ENCODE measurements around the gene SPOCK1. TPM values are rescaled to one million over a fixed set of nuclear protein-coding genes. Genes with fewer than 3 reads are reported as not detected.

SPOCK1 gene
- total and polyA plus RNA-seq, 9 of the 15 experiments (the other 6 are each of a cell fraction or from before 2014, with no cell fraction given) = 0.01 to 0.35 (median 0.04) TPM; not detected in 6

DNA sequence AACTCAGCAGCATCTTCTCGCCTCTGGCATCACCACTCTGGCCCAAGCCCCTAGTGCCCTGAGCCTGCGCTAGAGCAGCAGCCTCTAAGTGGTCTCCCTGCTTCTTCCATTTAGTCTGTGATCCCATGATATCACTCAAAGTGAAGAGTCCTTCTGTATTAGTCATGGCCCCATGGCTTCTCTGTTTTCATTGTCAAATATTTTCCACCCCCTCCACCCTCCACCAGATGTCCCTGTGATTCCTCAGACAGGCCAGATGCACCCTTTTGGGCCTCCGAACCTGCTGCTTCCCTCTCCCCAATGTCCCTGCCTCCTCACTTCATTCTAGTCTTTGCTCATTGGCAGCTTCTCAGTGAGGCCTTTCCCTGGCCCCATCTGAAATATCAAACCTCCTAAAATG lies 299.2 kb downstream of the SPOCK1 start:
- Histone ChIP-seq H3K36me3 (ENCODE audit: control insufficient read depth, insufficient read depth, low read length) (no peaks in the 10 kb centered on the region), H3K27me3 (ENCODE audit: control insufficient read depth in 2 of 2, insufficient read depth in 2 of 2, low read length in 2 of 2) (no peaks in the 10 kb centered on the region), H3K4me3 (no peak overlapping the region), H3K79me2 (ENCODE audit: control insufficient read depth, insufficient read depth, low read length) (no peaks in the 10 kb centered on the region), H3K9ac (ENCODE audit: insufficient read depth in 1 of 2, low read depth in 2 of 2, low read length in 2 of 2) (no peak overlapping the region), H3K9me3 (replicated peaks; ENCODE audit: control insufficient read depth, insufficient read depth, low read depth, low read length) (no peaks in the 10 kb centered on the region), H4K20me1 (replicated peaks; ENCODE audit: control insufficient read depth, insufficient read depth, low read length) (no peaks in the 10 kb centered on the region), H2AFZ (ENCODE audit: low read depth, low read length) (no peak overlapping the region), H3K4me1 (replicated peaks in 1 of 2; ENCODE audit: control insufficient read depth in 2 of 2, insufficient read depth in 2 of 2, low read length in 2 of 2) (no peaks in the 10 kb centered on the region), H3K9me1 (ENCODE audit: control insufficient read depth, insufficient read depth, low read length) (no peaks in the 10 kb centered on the region), H3K27ac (ENCODE audit: extremely low read depth, low read depth, low read length) (no peak overlapping the region), H3K4me2 (ENCODE audit: insufficient read depth, low read length) (no peak overlapping the region)
- in situ Hi-C loops (cut with MboI) = no loop called here
- ChIA-PET POLR2A (no interaction called here), CTCF (ENCODE audit: low intra/inter-chr PET ratio) (no interaction called here)
- no TSS peak for BruUV-seq (replicated peaks)
- TF ChIP-seq, protein P1, sequence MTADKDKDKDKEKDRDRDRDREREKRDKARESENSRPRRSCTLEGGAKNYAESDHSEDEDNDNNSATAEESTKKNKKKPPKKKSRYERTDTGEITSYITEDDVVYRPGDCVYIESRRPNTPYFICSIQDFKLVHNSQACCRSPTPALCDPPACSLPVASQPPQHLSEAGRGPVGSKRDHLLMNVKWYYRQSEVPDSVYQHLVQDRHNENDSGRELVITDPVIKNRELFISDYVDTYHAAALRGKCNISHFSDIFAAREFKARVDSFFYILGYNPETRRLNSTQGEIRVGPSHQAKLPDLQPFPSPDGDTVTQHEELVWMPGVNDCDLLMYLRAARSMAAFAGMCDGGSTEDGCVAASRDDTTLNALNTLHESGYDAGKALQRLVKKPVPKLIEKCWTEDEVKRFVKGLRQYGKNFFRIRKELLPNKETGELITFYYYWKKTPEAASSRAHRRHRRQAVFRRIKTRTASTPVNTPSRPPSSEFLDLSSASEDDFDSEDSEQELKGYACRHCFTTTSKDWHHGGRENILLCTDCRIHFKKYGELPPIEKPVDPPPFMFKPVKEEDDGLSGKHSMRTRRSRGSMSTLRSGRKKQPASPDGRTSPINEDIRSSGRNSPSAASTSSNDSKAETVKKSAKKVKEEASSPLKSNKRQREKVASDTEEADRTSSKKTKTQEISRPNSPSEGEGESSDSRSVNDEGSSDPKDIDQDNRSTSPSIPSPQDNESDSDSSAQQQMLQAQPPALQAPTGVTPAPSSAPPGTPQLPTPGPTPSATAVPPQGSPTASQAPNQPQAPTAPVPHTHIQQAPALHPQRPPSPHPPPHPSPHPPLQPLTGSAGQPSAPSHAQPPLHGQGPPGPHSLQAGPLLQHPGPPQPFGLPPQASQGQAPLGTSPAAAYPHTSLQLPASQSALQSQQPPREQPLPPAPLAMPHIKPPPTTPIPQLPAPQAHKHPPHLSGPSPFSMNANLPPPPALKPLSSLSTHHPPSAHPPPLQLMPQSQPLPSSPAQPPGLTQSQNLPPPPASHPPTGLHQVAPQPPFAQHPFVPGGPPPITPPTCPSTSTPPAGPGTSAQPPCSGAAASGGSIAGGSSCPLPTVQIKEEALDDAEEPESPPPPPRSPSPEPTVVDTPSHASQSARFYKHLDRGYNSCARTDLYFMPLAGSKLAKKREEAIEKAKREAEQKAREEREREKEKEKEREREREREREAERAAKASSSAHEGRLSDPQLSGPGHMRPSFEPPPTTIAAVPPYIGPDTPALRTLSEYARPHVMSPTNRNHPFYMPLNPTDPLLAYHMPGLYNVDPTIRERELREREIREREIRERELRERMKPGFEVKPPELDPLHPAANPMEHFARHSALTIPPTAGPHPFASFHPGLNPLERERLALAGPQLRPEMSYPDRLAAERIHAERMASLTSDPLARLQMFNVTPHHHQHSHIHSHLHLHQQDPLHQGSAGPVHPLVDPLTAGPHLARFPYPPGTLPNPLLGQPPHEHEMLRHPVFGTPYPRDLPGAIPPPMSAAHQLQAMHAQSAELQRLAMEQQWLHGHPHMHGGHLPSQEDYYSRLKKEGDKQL (CRISPR knock-in tag; IDR thresholded peaks at IDR 0.05; ENCODE audit: borderline replicate concordance) = no peak
- TF ChIP-seq RAD21 (CRISPR knock-in tag; conservative IDR thresholded peaks at IDR 0.05 in 1 of 2, IDR thresholded peaks at IDR 0.05 in 1 of 2) = 0 out of 4 replicates have a peak, but pooled peaks of 1 of the 2 experiments have one; percentile 8
- TF ChIP-seq, protein P2, sequence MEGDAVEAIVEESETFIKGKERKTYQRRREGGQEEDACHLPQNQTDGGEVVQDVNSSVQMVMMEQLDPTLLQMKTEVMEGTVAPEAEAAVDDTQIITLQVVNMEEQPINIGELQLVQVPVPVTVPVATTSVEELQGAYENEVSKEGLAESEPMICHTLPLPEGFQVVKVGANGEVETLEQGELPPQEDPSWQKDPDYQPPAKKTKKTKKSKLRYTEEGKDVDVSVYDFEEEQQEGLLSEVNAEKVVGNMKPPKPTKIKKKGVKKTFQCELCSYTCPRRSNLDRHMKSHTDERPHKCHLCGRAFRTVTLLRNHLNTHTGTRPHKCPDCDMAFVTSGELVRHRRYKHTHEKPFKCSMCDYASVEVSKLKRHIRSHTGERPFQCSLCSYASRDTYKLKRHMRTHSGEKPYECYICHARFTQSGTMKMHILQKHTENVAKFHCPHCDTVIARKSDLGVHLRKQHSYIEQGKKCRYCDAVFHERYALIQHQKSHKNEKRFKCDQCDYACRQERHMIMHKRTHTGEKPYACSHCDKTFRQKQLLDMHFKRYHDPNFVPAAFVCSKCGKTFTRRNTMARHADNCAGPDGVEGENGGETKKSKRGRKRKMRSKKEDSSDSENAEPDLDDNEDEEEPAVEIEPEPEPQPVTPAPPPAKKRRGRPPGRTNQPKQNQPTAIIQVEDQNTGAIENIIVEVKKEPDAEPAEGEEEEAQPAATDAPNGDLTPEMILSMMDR (IDR thresholded peaks at IDR 0.05 in 2 of 3, conservative IDR thresholded peaks at IDR 0.05 in 1 of 3; ENCODE audit: insufficient read depth in 2 of 3, low read depth in 1 of 3, low read length in 3 of 3) = peak in 1 of 3 experiments; percentile 17; a peak in 1 of 6 replicates
- WGBS (ENCODE audit: insufficient coverage, low coverage, missing lambda C conversion rate) = 3% methylated on average over 3 of the region's 3 CpGs
- ATAC-seq = no peak
- no peak for FAIRE-seq
- intact Hi-C loops (cut with micrococcal nuclease) = no loop called here
- DNase-seq (ENCODE audit: extremely low read depth in 1 of 4, low spot score in 3 of 4) = no peak
